Lower leg skin (tissue), 4 donors: ENCODE measurements around the gene SPTB. TPM values are rescaled to one million over a fixed set of nuclear protein-coding genes. Genes with fewer than 3 reads are reported as not detected.

Experiments
- DNase-seq, 2 donors: peaks; one replicate each; pipeline ENCODE4 v3.0.0-alpha.2; 2019; ENCODE audit warnings: low spot score in 2 of 2
- H3K4me3 ChIP-seq: fragments of 200-600 bp; sonication (generic); 2 replicates; pipeline ENCODE4 v1.5.1; 2017; ENCODE audit warnings: mild to moderate bottlenecking, low read depth; ENCODE audit not compliant: poor library complexity, severe bottlenecking
- POLR2A ChIP-seq, 2 donors: fragments of 450-650 bp; IDR thresholded peaks; one replicate each; pipeline ENCODE4 v1.6.1; 2016 to 2017; ENCODE audit warnings: antibody characterized with exemption in 2 of 2, mild to moderate bottlenecking in 1 of 2, moderate library complexity in 1 of 2
- WGBS, 2 donors: methylation state at CpG; one replicate each; pipeline ENCODE4 v1.1.5; 2018; 5-methylcytosine and 5-hydroxymethylcytosine counted together
- intact Hi-C: fragments of 100-400 bp; cut with DNase I; formaldehyde crosslinking; loops from one replicate; pipeline ENCODE4 v1.15.0; 2023; ENCODE audit warnings: low total_unique reads
- total RNA-seq, 4 donors: library from RNA; depleted of rRNA; stranded (reverse); fragments of >200 nt; gene quantifications; one replicate each; pipeline ENCODE4 v1.1.0, GENCODE V29; 2016
- TF ChIP-seq, protein P1 (sequence below), 3 donors: fragments of 450-650 bp; IDR thresholded peaks; one replicate each; pipeline ENCODE4 v1.5.1; 2016; ENCODE audit warnings: antibody characterized with exemption in 3 of 3, mild to moderate bottlenecking in 3 of 3, moderate library complexity in 2 of 3

SPTB gene
- total RNA-seq, 4 donors from 2014 or later, result 0.34 to 1.3 (median 0.92) TPM

DNA sequence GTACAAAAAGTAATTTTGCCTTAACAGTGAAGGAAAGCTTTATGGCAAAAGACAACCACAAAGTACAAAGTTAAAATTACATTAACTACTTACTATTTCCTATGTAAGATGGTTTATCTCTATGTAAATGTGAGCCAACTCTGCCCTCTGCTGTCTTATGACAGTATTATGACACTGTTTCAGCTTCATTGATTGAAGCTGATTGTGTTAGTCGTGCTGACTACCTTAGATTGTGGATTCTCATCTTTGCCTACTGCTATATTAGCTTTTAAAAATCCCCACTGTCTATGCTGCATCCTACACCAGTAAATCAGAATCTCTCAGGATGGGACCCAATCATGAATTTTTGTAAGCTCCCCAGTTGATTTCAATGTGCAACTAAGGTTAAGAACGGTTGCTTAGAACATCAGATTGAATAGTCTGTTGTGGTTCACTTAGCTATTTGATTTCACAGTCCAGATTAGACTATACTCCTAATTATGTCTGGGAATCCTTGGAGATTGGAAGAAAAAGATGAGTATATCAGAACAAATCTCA lies 12.2 kb upstream of the SPTB start:
- H3K4me3 ChIP-seq, result no peak overlapping the region
- intact Hi-C loops, result loop anchor here (10.0 kb wide), 1 partner anchor 67 kb away; no protein-coding TSS in a partner anchor
- DNase-seq, result no peak
- 41 to 50% methylated on average over 2 of the region's 2 CpGs for WGBS, 2 donors
- no peak for TF ChIP-seq POLR2A (IDR thresholded peaks at IDR 0.05)
- TF ChIP-seq, protein P1, sequence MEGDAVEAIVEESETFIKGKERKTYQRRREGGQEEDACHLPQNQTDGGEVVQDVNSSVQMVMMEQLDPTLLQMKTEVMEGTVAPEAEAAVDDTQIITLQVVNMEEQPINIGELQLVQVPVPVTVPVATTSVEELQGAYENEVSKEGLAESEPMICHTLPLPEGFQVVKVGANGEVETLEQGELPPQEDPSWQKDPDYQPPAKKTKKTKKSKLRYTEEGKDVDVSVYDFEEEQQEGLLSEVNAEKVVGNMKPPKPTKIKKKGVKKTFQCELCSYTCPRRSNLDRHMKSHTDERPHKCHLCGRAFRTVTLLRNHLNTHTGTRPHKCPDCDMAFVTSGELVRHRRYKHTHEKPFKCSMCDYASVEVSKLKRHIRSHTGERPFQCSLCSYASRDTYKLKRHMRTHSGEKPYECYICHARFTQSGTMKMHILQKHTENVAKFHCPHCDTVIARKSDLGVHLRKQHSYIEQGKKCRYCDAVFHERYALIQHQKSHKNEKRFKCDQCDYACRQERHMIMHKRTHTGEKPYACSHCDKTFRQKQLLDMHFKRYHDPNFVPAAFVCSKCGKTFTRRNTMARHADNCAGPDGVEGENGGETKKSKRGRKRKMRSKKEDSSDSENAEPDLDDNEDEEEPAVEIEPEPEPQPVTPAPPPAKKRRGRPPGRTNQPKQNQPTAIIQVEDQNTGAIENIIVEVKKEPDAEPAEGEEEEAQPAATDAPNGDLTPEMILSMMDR (IDR thresholded peaks at IDR 0.05), result no peak

DNA sequence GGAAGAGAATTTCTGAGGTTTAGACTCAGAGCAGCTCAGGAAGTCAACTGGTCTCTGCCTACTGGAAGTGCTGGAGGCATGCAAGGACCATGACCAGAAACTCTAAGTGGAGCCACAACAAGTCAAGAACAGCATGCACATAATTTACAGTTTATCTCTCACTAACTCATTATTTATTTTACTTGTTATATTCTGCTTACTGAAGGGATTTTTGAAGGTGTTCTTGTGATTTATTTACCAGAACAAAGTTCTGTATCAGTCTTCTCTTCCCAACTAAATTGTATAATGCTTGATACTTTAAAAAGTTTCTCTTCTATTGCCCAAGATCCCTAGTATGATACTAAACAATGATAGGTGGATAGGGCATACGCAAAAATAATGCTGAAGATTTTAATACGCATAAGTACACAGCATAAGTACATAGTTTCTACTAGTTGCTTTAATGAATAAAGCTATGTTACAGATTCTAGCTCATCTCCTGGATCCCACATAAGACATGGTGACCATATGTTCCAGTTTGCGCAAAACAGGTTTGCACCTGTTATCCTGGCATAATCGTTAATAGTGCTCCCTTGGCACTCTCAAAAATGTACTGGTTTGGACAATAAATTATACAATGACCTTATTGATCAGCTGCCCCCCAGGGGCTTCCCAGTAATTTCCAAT lies 11.6 kb upstream of the SPTB start:
- no peak for TF ChIP-seq POLR2A (IDR thresholded peaks at IDR 0.05)
- TF ChIP-seq, protein P1 (IDR thresholded peaks at IDR 0.05), result no peak
- intact Hi-C loops, result loop anchor here (10.0 kb wide), 1 partner anchor 67 kb away; no protein-coding TSS in a partner anchor
- 79 to 80% methylated on average over 4 of the region's 4 CpGs for WGBS, 2 donors

DNA sequence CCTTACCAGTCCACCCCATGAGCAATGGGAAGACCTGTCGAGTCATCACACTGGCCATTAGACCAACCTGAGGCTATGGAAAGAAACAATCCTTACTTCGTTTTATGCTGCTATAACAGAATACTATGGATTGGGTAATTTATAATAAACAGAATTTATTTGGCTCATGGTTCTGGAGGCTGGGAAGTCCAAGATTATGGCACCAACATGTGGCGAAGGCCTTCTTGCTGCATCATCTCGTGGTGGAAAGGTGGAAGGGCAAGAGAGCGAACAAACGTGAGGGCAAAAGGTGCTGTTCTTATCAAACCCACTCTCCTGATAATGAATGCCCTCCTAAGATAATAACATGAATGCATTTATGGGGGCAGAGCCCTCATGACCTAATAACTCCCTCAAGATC lies 9.6 kb upstream of the SPTB start:
- 93 to 95% methylated on average over 6 of the region's 6 CpGs for WGBS, 2 donors
- H3K4me3 ChIP-seq, result no peak overlapping the region
- no peak for TF ChIP-seq POLR2A (IDR thresholded peaks at IDR 0.05)
- TF ChIP-seq, protein P1 (IDR thresholded peaks at IDR 0.05), result no peak
- DNase-seq, result no peak
- intact Hi-C loops, result no loop called here

More for the DNA sequence above, 11.6 kb upstream of the SPTB start:
- no peak for DNase-seq
- H3K4me3 ChIP-seq, result no peak overlapping the region

DNA sequence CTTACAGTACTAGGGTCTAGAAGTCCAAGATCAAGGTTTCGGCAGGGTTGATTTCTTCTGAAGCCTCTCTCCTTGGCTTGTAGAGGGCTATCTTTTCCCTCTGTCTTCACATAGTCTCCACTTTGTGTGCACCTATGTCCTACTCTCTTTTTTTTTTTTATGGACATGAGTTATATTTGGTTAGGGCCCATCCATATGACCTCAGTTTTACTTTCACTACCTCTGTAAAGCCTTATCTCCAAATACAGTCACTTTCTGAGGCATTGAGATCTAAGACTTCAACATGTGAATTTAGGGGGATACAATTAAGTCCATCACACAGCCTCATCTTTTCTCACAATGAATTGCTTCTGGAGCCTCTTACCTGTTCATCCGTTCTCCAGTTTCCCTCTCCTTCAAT lies 5.9 kb upstream of the SPTB start:
- 97 to 99% methylated on average over 2 of the region's 2 CpGs for WGBS, 2 donors
- no peak for DNase-seq
- intact Hi-C loops, result no loop called here
- H3K4me3 ChIP-seq, result no peak overlapping the region
- no peak for TF ChIP-seq POLR2A (IDR thresholded peaks at IDR 0.05)
- TF ChIP-seq, protein P1 (IDR thresholded peaks at IDR 0.05), result no peak

DNA sequence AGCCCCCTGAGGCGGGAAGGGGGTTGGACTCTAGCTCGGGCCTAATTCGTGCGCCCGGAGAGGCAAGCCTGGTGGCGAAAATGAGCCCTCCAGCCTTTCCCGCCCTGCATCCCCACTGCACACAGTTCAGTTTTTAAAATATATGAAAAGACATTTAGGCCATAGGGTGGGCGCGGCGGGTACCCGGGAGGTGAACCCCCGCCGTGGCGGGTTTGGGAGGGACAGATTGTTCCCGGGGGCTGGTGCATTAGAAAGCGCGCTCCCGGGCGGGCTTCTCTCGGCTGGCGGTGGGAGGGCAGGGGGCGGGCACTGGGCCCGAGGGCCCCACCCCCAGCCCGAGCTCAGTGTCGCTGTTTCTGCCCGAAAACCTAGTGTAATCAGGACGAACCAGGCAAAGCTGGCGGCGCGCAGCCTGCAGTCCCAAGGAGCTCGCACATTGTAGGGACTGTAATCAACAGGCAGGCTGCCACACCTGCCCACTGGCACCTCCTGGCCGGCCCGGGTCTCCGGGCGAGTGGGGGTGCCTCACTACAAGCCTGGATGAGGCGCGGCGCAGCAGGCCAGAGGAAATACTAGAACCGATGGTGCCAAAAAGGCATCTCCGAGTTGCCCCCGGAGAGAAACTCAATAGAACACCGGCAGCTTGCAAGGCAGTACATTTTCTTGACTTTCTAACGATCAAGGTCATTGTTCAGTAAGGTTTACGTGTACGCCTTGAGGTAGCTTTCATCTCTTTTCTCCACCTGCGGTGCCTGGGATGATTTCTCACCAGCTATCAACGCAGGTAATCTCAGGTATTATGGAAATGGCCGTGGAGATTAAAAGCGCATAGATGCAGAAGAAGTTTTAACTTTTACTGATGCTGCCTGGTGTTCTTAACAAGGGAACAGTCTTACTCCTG lies 764 bp upstream of the SPTB start:
- peak overlapping the region; percentile 44 for H3K4me3 ChIP-seq
- no peak for TF ChIP-seq POLR2A (IDR thresholded peaks at IDR 0.05)
- TF ChIP-seq, protein P1 (IDR thresholded peaks at IDR 0.05), result no peak
- whole genome bisulfite sequencing, 2 donors, result 2 to 4% methylated on average over 36 to 48 of the region's 49 CpGs
- DNase-seq, result peak in 1 of 2 donors; percentile 87
- intact Hi-C loops, result no loop called here
